Activated T-cell treated with anti-CD3 and anti-CD28 coated beads for 1 hour (primary cell): ENCODE data around the gene DUSP2.

Experiments
- DNase-seq: peaks from one replicate; pipeline ENCODE4 v3.0.0-alpha.2; 2020; ENCODE audit warnings: low read depth

DUSP2 gene

GRCh38 chr2:96099861-96100798, 45.1 kb downstream of the DUSP2 start:
- no peak for DNase-seq

GRCh38 chr2:96098900-96099590, 46.2 kb downstream of the DUSP2 start:
- DNase-seq: no peak

- no peak for DNase-seq
Observed at GRCh38 chr2:96097951-96098823, 47.1 kb downstream of the DUSP2 start.

GRCh38 chr2:96097441-96097840, 47.8 kb downstream of the DUSP2 start:
- no peak for DNase-seq

GRCh38 chr2:96095116-96095636, 50.1 kb downstream of the DUSP2 start:
- no peak for DNase-seq

GRCh38 chr2:96093528-96093927, 51.7 kb downstream of the DUSP2 start:
- DNase-seq: no peak
